ENCODE results near the gene EPHA5.

GRCh38 chr4:65383589-65384305 is 286.5 kb downstream of the EPHA5 start:
- TF ChIP-seq CTCF (IDR thresholded peaks at IDR 0.05) (no peak), POLR2A (IDR thresholded peaks at IDR 0.05) (no peak)
